ENCODE measurements around the gene NCOA6.
A peak's percentile ranks its signal among the peaks of the same experiment; 100 is the strongest.
"Not testable (repeated sequence)": the region's sequence is repeated elsewhere in the genome, so short reads cannot be mapped to it uniquely, and the experiment has no call there.

Gene NCOA6

DNA sequence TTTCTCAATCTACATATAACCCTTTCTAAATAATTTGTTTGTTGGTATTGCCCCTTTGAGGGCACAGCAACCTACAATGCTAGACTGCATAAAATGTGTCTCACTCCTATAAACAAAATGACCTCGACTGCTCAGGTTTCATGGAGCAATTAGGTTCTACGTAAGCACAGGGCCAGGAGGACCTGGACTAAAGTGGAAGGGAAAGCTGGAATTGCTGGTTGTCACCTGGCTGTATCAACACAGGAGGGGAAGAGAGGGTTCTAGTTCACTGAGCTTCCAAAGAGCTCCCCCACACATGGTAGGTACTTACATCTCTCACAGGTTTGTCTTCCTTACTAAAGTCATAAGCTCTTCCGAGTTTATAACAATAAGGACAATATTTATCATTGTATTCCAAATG, 51.0 kb downstream of the NCOA6 start:
- DNase-seq, result no peak

- DNase-seq, result no peak
These were observed 51.7 kb downstream of the NCOA6 start for GRCh38 chr20:34773726-34774125.

- no peak for DNase-seq
These were observed 53.0 kb downstream of the NCOA6 start for GRCh38 chr20:34772437-34772836.

DNA sequence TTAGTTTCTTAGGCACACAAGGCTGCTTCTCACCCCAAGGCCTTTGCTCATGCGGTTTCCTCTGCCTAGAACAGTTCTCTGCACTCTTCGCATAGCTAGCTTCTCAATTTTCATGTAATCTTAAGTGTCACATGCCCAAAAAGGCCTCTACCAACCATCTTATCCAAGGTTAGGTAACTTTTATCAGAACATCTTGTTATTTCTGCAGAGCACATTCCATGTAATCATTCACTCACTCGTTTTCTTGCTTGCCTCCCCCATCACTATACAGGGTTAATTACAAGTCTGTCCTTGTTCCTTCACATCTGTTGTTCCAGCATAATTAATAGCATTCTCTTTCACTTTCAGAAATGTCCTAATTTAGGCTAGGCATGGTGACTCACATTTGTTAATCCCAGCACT, 53.8 kb downstream of the NCOA6 start:
- no peak for DNase-seq

GRCh38 chr20:34768096-34768495, 57.4 kb downstream of the NCOA6 start:
- DNase-seq, result peak; percentile 55

DNA sequence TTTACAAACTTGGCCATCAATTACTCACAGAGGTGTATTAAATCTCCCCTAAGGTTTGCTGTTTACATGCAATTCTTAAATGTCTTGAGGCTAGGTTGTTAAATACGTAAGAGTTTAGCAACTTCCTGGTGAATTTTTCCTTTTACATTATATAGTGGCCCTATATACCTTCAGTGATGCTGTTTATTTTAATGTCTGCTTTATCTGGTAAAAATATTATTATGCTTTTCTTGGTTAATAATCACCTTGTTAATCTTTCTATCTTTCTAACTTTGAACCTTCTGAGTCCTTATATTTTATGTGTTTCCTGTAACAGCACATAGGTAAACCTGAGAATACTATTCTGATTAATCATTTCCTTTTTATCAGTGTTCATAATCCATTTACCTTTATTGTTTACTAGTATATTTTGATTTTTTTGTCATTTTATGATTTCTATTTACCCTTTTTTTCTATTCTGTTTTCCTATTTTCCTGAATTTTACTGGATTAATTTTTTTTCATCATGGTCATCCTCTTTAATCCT, 63.4 kb downstream of the NCOA6 start:
- DNase-seq, result no peak

- no peak for DNase-seq
These were observed 70.1 kb downstream of the NCOA6 start for GRCh38 chr20:34755367-34755766.

GRCh38 chr20:34754611-34755010, 70.8 kb downstream of the NCOA6 start:
- DNase-seq, result no peak

- DNase-seq, result no peak
These were observed 71.6 kb downstream of the NCOA6 start for GRCh38 chr20:34753706-34754461.

DNA sequence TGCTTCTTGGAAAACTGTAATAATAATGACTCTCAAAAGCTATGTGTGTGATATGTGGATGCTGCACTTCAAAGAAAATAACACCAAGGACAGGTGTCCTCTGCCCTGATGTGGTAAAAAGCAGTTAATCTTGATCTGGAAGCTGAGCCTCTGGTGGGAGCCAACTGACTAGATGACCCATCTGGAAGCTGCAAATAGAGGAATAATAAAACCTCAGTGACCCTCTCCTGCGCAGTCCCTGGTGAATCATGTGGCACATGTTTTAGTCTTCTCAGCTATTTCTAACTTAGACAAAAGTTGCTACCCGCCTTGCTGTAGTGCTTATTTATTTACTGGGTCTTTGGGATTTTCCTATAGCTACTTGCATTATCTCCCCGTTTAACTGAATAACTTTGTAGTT, 74.0 kb downstream of the NCOA6 start:
- no peak for DNase-seq

DNA sequence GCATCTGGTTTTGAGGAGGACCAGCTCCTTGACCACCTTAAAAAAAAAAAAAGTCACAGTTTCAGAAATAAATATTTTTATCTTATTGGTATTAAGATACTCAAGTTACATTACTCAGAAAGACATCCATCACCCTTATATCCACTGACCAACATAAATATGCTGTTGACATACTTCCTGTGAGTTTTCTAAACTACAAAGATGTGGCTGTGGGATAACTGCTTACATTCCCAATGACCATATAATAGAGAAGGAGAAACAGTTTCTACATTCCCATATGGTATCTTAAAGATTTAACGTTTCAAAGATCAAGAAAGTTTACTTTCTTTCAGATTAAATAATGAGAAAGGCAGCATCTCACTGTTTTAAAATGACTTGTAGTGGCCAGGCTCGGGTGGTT, 75.0 kb downstream of the NCOA6 start:
- no peak for DNase-seq

DNA sequence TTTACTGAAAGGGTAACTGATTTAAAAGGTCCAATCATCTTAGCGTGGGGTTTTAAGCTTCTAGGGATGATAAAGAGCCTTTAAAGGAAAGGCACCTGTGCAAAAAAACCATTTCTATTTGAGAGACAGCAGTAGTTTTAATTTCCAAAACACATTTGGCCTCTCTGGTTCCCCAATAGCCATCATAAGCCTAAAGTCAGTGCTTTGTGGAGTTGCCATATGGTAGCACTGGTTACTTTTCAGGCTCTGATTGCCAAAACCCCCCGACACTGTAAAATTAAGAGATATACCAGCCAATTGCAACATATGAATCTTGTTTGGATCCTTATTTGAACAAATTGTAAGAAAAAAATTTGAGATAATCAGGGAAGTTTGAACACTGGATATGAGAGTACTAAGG, 76.7 kb downstream of the NCOA6 start:
- no peak for DNase-seq

GRCh38 chr20:34747479-34747878, 78.0 kb downstream of the NCOA6 start:
- no peak for DNase-seq

DNA sequence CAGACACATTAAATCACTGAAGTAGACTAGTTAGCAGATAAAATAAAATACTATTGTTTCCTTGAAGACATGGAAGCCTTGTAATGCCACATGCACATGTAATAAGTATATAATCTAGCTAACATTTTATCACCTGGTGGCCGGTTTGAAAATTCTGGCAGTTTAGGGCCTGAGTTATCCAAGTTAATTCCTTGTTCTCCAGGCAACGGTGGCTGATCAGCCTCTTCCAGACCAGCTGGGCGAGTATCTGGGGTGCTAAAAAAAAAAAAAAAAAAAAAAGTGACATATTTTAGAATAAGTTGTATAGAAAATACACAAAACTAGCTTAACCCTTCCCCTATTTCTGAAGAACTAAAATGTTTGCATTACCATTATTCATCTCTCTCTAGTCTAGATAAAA, 78.8 kb downstream of the NCOA6 start:
- no peak for DNase-seq

DNA sequence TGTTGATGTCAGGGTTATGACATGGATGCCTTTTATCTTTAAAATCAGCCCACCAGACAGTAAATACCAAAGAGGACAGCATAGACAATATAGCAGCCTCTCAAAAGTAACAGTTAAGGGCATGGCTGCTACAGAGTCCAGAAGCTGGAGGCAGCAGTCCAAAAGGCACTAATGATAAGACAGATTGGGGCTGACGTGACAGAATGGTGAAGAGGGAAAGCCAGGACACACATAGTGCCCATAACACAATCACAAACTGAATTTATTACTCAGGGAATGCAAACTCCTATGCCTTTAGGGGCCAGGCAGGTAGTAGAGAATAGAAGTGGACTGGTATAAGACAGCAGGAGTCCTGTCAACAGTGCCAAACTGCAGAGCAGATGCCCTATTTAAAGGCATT, 80.6 kb downstream of the NCOA6 start:
- no peak for DNase-seq

GRCh38 chr20:34744340-34744739, 81.1 kb downstream of the NCOA6 start:
- DNase-seq, result no peak

- DNase-seq, result no peak
These were observed 82.4 kb downstream of the NCOA6 start for GRCh38 chr20:34743039-34743438.

DNA sequence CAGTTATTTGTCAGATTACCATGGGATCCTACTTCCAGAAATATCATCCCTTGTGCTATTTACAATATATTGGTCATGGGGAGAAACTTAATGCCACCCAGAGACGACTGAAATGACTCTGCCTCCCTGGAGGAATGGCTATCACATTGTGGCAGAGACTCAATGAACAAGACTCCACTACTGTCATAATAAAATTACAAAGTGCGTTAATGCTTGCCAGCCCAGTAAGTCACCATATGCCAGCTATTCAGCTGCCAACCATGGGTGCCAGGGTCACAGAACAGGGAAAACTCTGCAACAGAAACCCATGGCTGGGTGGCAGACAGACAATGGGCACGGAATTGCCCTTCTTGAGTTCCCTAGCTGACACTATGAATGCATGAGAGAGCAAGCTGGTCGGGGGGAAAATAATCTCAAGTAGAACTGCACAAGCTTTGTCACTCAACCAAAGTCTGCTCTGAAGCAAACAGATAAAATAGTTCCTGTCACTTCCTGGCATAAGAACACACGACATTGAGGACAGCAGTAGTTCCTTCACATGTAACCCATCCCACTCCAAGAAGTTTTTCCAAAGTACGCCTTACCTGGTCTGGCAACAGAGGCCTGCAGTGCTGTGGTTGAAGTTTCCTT, 89.2 kb downstream of the NCOA6 start:
- no peak for DNase-seq

GRCh38 chr20:34732523-34732922, 92.9 kb downstream of the NCOA6 start:
- DNase-seq, result no peak

DNA sequence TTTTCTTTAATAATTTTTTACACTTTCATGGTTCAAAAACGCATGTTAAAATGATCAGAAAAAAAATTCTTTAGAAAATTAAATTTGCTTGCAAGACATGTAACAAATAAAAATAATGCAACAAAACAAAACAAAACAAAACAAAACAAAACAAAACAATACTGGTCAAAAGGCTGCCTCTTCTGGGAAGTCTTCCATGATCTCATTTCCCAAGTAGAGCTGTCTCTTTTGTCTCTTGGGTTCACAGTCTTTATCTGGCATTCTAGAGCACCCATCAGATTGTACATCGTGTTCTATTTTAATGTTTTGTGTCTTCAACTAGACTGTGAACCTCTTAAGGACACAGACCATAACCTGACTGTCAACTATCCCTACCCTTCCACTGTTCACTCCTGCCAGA, 96.0 kb downstream of the NCOA6 start:
- no peak for DNase-seq

- DNase-seq, result no peak
These were observed 101.3 kb downstream of the NCOA6 start for GRCh38 chr20:34724172-34724571.

DNA sequence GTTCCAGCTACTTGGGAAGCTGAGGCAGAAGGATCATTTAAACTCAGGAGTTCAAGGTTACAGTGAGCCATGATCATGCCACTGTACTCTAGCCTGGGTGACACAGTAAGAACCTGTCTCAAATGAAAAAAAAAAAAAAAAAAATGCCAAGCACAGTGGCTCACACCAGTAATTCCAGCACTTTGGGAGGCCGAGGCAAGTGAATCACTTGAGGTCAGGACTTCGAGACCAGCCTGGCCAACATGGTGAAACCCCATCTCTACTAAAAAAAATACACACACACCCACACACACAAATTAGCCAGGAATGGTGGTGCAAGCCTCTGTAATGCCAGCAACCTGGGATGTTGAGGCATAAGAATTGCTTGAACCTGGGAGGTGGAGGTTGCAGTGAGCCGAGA, 102.9 kb downstream of the NCOA6 start:
- DNase-seq, result not testable (repeated sequence)

- no peak for DNase-seq
These were observed 105.2 kb downstream of the NCOA6 start for GRCh38 chr20:34720266-34720665.

Data from fibroblast of skin of back (primary cell).